HCT116 (cell line): Measurements from ENCODE around the gene FOXP1. TPM values are rescaled to one million over a fixed set of nuclear protein-coding genes. Genes with fewer than 3 reads are reported as not detected.
A peak's percentile ranks its signal among the peaks of the same experiment; 100 is the strongest.

Experiments
- ATAC-seq: fragments of 200-7000 bp; cut with Tn5 transposase; 2 replicates; pipeline ENCODE4 v1.9.1; 2020; ENCODE audit warnings: mild to moderate bottlenecking, moderate library complexity
- BruUV-seq: library from RNA; stranded (reverse); fragments of 400-500 nt; replicated peaks from 2 replicates; lab custom pipeline; 2021; lab: Mats Ljungman, UMichigan
- CTCF ChIA-PET: fragments of 300-600 bp; sonication (Branson Sonifier 250); formaldehyde crosslinking; loops from one replicate; lab custom pipeline; 2021; ENCODE audit warnings: antibody characterized with exemption; lab: Charles Lee
- POLR2A ChIA-PET: fragments of 300-600, 350-600 bp; sonication (Branson Sonifier 250); formaldehyde crosslinking; loops from one replicate; lab custom pipeline; 2021; ENCODE audit warnings: antibody characterized with exemption; lab: Charles Lee
- RAD21 ChIA-PET, 2 experiments: fragments of 300-600 bp; sonication (Branson Sonifier 250); formaldehyde crosslinking; loops; one replicate each; lab custom pipeline; 2023; ENCODE audit warnings: low total read pairs in 2 of 2; ENCODE audit not compliant: uncharacterized antibody in 2 of 2, unreplicated experiment in 2 of 2, low non-redundant PET in 1 of 2; lab: Charles Lee
- DNase-seq: peaks from one replicate; pipeline ENCODE4 v3.0.0-alpha.2; 2010; ENCODE audit warnings: low read depth, low spot score
- H2AFZ ChIP-seq: fragments of 200-600 bp; shearing (Covaris generic), sonication (generic); 2 replicates; pipeline ENCODE4 v1.6.1; 2017; ENCODE audit warnings: low read depth, mixed run types, mixed read lengths, antibody characterized with exemption, low read length; ENCODE audit not compliant: poor library complexity, severe bottlenecking
- H3K27ac ChIP-seq: 2 replicates; pipeline ENCODE4 v1.5.1; 2012; ENCODE audit warnings: low read depth, low read length
- H3K27me3 ChIP-seq: fragments of 200-600 bp; sonication (generic); 2 replicates; pipeline ENCODE4 v1.6.1; 2016; ENCODE audit warnings: mixed run types, low read length, mixed read lengths; ENCODE audit not compliant: insufficient read depth
- H3K36me3 ChIP-seq, 2 experiments: fragments of 200-500 bp in 1 of 2; fragments of 200-600 bp in 1 of 2; sonication (Bioruptor generic) in 1 of 2; sonication (generic) in 1 of 2; 2 replicates each; pipeline versions ENCODE4 v1.5.1 to v1.6.1; 2014 to 2016; ENCODE audit warnings: low read length in 2 of 2, inconsistent platforms in 1 of 2, mixed read lengths in 1 of 2, mixed run types in 1 of 2; ENCODE audit not compliant: insufficient read depth in 2 of 2, control insufficient read depth in 1 of 2
- H3K4me1 ChIP-seq, 2 experiments: fragments of 200-600 bp in 1 of 2; sonication (generic) in 1 of 2; 2 replicates each; pipeline versions ENCODE4 v1.5.1 to v1.6.1; 2012 to 2017; ENCODE audit warnings: low read length in 2 of 2, inconsistent platforms in 1 of 2, mild to moderate bottlenecking in 1 of 2, mixed read lengths in 1 of 2, mixed run types in 1 of 2, moderate library complexity in 1 of 2; ENCODE audit not compliant: insufficient read depth in 2 of 2, control insufficient read depth in 1 of 2
- H3K4me2 ChIP-seq: fragments of 200-600 bp; sonication (generic); 2 replicates; pipeline ENCODE4 v1.6.1; 2017; ENCODE audit warnings: mixed run types, low read length, mixed read lengths
- H3K4me3 ChIP-seq, 2 experiments: fragments of 200-600 bp in 1 of 2; sonication (generic) in 1 of 2; replicated peaks in 1 of 2; 2 replicates each; pipeline ENCODE4 v1.5.1; 2011 to 2016; ENCODE audit warnings: low read length in 2 of 2, control low read depth in 1 of 2, low read depth in 1 of 2, mild to moderate bottlenecking in 1 of 2, mixed read lengths in 1 of 2, mixed run types in 1 of 2
- H3K79me2 ChIP-seq: fragments of 200-600 bp; sonication (generic); 2 replicates; pipeline ENCODE4 v1.6.1; 2017; ENCODE audit warnings: mild to moderate bottlenecking, mixed run types, low read length, moderate library complexity, mixed read lengths; ENCODE audit not compliant: insufficient read depth
- H3K9ac ChIP-seq: fragments of 200-600 bp; sonication (generic); 2 replicates; pipeline ENCODE4 v1.6.1; 2016; ENCODE audit warnings: low read length, mixed read lengths
- H3K9me2 ChIP-seq: fragments of 200-600 bp; sonication (generic), shearing (Covaris generic); 2 replicates; pipeline ENCODE4 v1.6.1; 2017; ENCODE audit warnings: mixed run types, mild to moderate bottlenecking, moderate library complexity; ENCODE audit not compliant: insufficient read depth
- H3K9me3 ChIP-seq, 2 experiments: fragments of 200-500 bp in 1 of 2; fragments of 200-600 bp in 1 of 2; sonication (Bioruptor generic) in 1 of 2; sonication (generic) in 1 of 2; 2 replicates each; pipeline ENCODE4 v1.6.1; 2014 to 2017; ENCODE audit warnings: low read length in 2 of 2, mixed read lengths in 2 of 2, inconsistent platforms in 1 of 2, low read depth in 1 of 2, mild to moderate bottlenecking in 1 of 2, mixed run types in 1 of 2, moderate library complexity in 1 of 2; ENCODE audit not compliant: control insufficient read depth in 1 of 2, insufficient read depth in 1 of 2
- H4K20me1 ChIP-seq: fragments of 200-600 bp; sonication (generic), shearing (Covaris generic); 2 replicates; pipeline ENCODE4 v1.6.1; 2017; ENCODE audit warnings: mixed run types, mild to moderate bottlenecking, moderate library complexity; ENCODE audit not compliant: insufficient read depth
- CEBPB ChIP-seq: IDR thresholded peaks from 2 replicates; pipeline ENCODE4 v1.6.1; 2012; ENCODE audit warnings: low read depth
- ELF1 ChIP-seq: IDR thresholded peaks from 2 replicates; pipeline ENCODE4 v1.6.1; 2012; ENCODE audit warnings: low read depth, borderline replicate concordance
- EZH2phosphoT487 ChIP-seq: fragments of 200-600 bp; IDR thresholded peaks from 2 replicates; pipeline ENCODE4 v1.6.1; 2018; ENCODE audit warnings: antibody characterized with exemption, borderline replicate concordance
- POLR2A ChIP-seq: IDR thresholded peaks from 2 replicates; pipeline ENCODE4 v1.7.0; 2011; ENCODE audit warnings: borderline replicate concordance; ENCODE audit not compliant: insufficient read depth, insufficient read length; ENCODE audit errors: extremely low read depth
- RAD21 ChIP-seq: IDR thresholded peaks from 2 replicates; pipeline ENCODE4 v1.6.1; 2012; ENCODE audit warnings: low read depth, mild to moderate bottlenecking
- ZNF274 ChIP-seq: fragments of 200-500 bp; sonication (Bioruptor generic); IDR thresholded peaks from 2 replicates; pipeline ENCODE4 v1.6.1; 2014; ENCODE audit warnings: mild to moderate bottlenecking, low read depth, low read length, inconsistent platforms
- intact Hi-C: fragments of 100-400 bp; cut with micrococcal nuclease; formaldehyde crosslinking; loops from 2 replicates; pipeline ENCODE4 v1.10.0; 2022
- total RNA-seq: library from RNA; stranded (reverse); gene quantifications from one replicate; pipeline ENCODE4 v1.2.1, GENCODE V29; 2021; ENCODE audit not compliant: unreplicated experiment
- TF ChIP-seq, protein P1 (sequence below), 3 experiments: fragments of 200-600 bp in 1 of 3; sonication (generic) in 1 of 3; IDR thresholded peaks in 2 of 3; conservative IDR thresholded peaks in 1 of 3; 2 replicates each; pipeline ENCODE4 v1.5.1; 2012 to 2017; ENCODE audit warnings: low read depth in 2 of 3, low read length in 2 of 3, antibody characterized with exemption in 1 of 3, borderline replicate concordance in 1 of 3, control low read depth in 1 of 3, mild to moderate bottlenecking in 1 of 3, mixed read lengths in 1 of 3, mixed run types in 1 of 3, moderate library complexity in 1 of 3; ENCODE audit not compliant: insufficient read depth in 1 of 3
- TF ChIP-seq, protein P2 (sequence below): IDR thresholded peaks from 2 replicates; pipeline ENCODE4 v1.6.1; 2012

FOXP1 gene
- total RNA-seq, 1 experiment from 2014 or later = 11.4 TPM

DNA sequence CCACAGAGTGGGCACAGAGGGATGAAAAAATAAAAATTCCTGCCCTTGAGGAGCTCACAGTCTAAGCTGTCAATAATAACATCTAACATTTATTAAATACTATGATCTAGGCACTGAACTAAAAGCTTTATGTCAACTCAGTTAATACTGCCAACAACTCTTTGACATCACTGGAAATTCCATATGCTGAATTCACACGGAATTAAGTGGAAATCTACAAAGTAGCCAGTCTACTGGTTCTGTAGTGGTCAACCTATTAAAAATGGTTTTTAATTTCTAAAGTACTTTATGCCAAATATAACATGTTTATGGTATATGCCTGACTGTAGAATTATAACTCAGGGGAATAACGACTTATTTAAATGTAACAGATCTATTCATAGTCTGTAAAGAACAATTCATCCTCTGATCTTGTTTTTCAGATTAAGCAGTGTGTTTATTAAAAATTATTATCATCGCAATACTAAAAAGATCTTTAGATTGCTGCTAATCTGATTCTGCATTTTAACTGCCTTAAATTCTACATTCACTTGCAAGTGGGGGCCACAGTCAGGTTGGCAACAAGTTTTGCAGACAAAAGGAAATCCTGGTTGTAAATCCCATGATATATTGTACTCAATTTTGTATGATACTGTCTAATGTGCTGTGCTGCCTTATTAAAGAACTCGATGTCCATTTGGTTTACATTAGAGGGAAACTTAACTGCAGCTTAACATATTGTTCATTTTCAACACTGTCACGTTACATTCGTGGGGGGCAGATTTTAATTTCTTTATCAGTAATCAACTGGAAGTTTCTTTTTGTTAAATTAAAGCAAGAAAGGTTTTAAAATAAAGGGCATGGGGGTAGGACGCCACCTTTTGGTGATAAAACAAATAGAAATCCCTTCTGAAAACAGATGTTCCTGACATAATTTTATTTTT is 2.6 kb upstream of the FOXP1 start:
- no peaks in the 10 kb centered on the region for H3K79me2 ChIP-seq
- H3K27ac ChIP-seq = no peak overlapping the region
- intact Hi-C loops = loop anchor here (1.0 to 10.0 kb wide), 5 partner anchors 511 to 1521 kb away; no protein-coding TSS in a partner anchor
- no peaks in the 10 kb centered on the region for H3K9me2 ChIP-seq
- ChIA-PET RAD21 (interaction anchor here in 1 of 2 experiments (0.6 kb wide), 2 partner anchors 270 to 868 kb away, joined by 3 read pairs; no protein-coding TSS in a partner anchor), CTCF (interaction anchor here (0.5 to 1.4 kb wide), 5 partner anchors 9 to 1032 kb away, joined by 3 to 4 read pairs (median 3); no protein-coding TSS in a partner anchor), POLR2A (no interaction called here)
- H3K4me2 ChIP-seq = no peak overlapping the region
- no TSS peak for BruUV-seq
- H2AFZ ChIP-seq = no peak overlapping the region
- peak; percentile 6 for DNase-seq
- no peak overlapping the region for H3K4me3 ChIP-seq
- H3K27me3 ChIP-seq = no peaks in the 10 kb centered on the region
- TF ChIP-seq RAD21 (peak; percentile 71), POLR2A (no peak), ELF1 (no peak), EZH2phosphoT487 (no peak), ZNF274 (no peak), CEBPB (no peak)
- TF ChIP-seq, protein P1, sequence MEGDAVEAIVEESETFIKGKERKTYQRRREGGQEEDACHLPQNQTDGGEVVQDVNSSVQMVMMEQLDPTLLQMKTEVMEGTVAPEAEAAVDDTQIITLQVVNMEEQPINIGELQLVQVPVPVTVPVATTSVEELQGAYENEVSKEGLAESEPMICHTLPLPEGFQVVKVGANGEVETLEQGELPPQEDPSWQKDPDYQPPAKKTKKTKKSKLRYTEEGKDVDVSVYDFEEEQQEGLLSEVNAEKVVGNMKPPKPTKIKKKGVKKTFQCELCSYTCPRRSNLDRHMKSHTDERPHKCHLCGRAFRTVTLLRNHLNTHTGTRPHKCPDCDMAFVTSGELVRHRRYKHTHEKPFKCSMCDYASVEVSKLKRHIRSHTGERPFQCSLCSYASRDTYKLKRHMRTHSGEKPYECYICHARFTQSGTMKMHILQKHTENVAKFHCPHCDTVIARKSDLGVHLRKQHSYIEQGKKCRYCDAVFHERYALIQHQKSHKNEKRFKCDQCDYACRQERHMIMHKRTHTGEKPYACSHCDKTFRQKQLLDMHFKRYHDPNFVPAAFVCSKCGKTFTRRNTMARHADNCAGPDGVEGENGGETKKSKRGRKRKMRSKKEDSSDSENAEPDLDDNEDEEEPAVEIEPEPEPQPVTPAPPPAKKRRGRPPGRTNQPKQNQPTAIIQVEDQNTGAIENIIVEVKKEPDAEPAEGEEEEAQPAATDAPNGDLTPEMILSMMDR (IDR thresholded peaks at IDR 0.05 in 2 of 3, conservative IDR thresholded peaks at IDR 0.05 in 1 of 3; ENCODE audit: borderline replicate concordance in 1 of 3, insufficient read depth in 1 of 3, low read depth in 2 of 3, low read length in 2 of 3) = peak; percentile 44 to 75 (median 53); a peak in 5 of 6 replicates
- TF ChIP-seq, protein P2, sequence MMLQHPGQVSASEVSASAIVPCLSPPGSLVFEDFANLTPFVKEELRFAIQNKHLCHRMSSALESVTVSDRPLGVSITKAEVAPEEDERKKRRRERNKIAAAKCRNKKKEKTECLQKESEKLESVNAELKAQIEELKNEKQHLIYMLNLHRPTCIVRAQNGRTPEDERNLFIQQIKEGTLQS = no peak
- no peaks in the 10 kb centered on the region for H4K20me1 ChIP-seq
- H3K4me1 ChIP-seq = peaks cover 0 to 6% of the 10 kb centered on the region in 2 experiments; a peak in 1 of 4 replicates
- ATAC-seq = no peak
- H3K9ac ChIP-seq = no peak overlapping the region
- no peaks in the 10 kb centered on the region for H3K36me3 ChIP-seq
- no peaks in the 10 kb centered on the region for H3K9me3 ChIP-seq
